ENCODE results near the gene NMT1.

The NMT1 gene

DNA sequence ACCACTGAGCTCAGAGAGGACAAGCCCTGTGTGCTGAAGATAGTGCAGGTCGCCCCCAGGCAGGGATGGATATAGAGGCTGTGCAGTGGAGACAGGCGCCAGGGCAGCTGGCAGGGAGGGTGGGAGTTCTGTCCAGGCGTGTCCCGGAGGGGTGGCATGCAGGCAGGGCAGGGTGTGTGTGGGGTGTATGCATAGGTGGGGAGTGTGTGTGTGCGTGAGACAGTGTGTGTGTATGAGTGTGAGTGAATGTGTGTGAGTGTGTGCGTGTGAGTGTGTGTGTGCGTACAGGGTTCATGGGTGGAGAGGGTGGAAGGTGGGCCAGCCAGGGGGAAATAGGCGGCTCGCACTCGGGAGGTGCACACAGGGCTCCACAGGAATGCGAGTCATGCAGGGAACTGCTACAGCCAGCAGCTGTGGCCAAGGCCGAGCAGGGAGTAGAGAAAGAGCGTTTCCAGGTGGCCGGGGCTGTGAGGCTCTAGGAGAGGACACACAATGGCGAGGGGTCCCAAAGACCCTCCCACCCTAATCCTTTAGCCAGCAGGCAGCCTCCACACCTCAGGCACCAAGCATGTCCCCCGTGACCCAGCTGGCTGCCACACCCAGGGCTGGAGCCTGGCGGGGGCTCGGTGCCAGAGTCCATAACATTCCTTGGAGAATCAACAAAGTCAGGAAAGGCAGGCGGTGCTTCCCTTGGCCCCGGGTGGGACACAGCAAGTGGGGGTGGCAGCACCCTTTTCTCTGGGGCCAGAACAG is 66.6 kb downstream of the NMT1 start (continued):
- TF ChIP-seq ZNF623 (tag by site-specific recombination; IDR thresholded peaks at IDR 0.05): no peak
- peak; percentile 100 for TF ChIP-seq KLF1 (tag by site-specific recombination; IDR thresholded peaks at IDR 0.05)
- no peak for TF ChIP-seq ZNF658 (tag by site-specific recombination; IDR thresholded peaks at IDR 0.05)
- TF ChIP-seq, protein P1, sequence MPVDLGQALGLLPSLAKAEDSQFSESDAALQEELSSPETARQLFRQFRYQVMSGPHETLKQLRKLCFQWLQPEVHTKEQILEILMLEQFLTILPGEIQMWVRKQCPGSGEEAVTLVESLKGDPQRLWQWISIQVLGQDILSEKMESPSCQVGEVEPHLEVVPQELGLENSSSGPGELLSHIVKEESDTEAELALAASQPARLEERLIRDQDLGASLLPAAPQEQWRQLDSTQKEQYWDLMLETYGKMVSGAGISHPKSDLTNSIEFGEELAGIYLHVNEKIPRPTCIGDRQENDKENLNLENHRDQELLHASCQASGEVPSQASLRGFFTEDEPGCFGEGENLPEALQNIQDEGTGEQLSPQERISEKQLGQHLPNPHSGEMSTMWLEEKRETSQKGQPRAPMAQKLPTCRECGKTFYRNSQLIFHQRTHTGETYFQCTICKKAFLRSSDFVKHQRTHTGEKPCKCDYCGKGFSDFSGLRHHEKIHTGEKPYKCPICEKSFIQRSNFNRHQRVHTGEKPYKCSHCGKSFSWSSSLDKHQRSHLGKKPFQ (tag by site-specific recombination; IDR thresholded peaks at IDR 0.05): peak; percentile 70; the same call in 1 of the 2 replicates
- no peak for TF ChIP-seq ZNF585B (tag by site-specific recombination; IDR thresholded peaks at IDR 0.05)
- TF ChIP-seq, protein P2, sequence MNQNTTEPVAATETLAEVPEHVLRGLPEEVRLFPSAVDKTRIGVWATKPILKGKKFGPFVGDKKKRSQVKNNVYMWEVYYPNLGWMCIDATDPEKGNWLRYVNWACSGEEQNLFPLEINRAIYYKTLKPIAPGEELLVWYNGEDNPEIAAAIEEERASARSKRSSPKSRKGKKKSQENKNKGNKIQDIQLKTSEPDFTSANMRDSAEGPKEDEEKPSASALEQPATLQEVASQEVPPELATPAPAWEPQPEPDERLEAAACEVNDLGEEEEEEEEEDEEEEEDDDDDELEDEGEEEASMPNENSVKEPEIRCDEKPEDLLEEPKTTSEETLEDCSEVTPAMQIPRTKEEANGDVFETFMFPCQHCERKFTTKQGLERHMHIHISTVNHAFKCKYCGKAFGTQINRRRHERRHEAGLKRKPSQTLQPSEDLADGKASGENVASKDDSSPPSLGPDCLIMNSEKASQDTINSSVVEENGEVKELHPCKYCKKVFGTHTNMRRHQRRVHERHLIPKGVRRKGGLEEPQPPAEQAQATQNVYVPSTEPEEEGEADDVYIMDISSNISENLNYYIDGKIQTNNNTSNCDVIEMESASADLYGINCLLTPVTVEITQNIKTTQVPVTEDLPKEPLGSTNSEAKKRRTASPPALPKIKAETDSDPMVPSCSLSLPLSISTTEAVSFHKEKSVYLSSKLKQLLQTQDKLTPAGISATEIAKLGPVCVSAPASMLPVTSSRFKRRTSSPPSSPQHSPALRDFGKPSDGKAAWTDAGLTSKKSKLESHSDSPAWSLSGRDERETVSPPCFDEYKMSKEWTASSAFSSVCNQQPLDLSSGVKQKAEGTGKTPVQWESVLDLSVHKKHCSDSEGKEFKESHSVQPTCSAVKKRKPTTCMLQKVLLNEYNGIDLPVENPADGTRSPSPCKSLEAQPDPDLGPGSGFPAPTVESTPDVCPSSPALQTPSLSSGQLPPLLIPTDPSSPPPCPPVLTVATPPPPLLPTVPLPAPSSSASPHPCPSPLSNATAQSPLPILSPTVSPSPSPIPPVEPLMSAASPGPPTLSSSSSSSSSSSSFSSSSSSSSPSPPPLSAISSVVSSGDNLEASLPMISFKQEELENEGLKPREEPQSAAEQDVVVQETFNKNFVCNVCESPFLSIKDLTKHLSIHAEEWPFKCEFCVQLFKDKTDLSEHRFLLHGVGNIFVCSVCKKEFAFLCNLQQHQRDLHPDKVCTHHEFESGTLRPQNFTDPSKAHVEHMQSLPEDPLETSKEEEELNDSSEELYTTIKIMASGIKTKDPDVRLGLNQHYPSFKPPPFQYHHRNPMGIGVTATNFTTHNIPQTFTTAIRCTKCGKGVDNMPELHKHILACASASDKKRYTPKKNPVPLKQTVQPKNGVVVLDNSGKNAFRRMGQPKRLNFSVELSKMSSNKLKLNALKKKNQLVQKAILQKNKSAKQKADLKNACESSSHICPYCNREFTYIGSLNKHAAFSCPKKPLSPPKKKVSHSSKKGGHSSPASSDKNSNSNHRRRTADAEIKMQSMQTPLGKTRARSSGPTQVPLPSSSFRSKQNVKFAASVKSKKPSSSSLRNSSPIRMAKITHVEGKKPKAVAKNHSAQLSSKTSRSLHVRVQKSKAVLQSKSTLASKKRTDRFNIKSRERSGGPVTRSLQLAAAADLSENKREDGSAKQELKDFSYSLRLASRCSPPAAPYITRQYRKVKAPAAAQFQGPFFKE (tag by site-specific recombination; IDR thresholded peaks at IDR 0.05; ENCODE audit: borderline replicate concordance): 0 out of 2 replicates have a peak, but pooled peaks have one; percentile 41
- TF ChIP-seq ZNF510 (tag by site-specific recombination; IDR thresholded peaks at IDR 0.05; ENCODE audit: insufficient replicate concordance): no peak
- peak; percentile 32; the same call in 1 of the 2 replicates for TF ChIP-seq ZNF548 (tag by site-specific recombination; IDR thresholded peaks at IDR 0.05)
- no peak for TF ChIP-seq ZNF660 (tag by site-specific recombination; IDR thresholded peaks at IDR 0.05)
- TF ChIP-seq ZNF423 (tag by site-specific recombination; IDR thresholded peaks at IDR 0.05): no peak
- no peak for TF ChIP-seq ZNF670 (tag by site-specific recombination; IDR thresholded peaks at IDR 0.05; ENCODE audit: low read depth)
- TF ChIP-seq, protein P3, sequence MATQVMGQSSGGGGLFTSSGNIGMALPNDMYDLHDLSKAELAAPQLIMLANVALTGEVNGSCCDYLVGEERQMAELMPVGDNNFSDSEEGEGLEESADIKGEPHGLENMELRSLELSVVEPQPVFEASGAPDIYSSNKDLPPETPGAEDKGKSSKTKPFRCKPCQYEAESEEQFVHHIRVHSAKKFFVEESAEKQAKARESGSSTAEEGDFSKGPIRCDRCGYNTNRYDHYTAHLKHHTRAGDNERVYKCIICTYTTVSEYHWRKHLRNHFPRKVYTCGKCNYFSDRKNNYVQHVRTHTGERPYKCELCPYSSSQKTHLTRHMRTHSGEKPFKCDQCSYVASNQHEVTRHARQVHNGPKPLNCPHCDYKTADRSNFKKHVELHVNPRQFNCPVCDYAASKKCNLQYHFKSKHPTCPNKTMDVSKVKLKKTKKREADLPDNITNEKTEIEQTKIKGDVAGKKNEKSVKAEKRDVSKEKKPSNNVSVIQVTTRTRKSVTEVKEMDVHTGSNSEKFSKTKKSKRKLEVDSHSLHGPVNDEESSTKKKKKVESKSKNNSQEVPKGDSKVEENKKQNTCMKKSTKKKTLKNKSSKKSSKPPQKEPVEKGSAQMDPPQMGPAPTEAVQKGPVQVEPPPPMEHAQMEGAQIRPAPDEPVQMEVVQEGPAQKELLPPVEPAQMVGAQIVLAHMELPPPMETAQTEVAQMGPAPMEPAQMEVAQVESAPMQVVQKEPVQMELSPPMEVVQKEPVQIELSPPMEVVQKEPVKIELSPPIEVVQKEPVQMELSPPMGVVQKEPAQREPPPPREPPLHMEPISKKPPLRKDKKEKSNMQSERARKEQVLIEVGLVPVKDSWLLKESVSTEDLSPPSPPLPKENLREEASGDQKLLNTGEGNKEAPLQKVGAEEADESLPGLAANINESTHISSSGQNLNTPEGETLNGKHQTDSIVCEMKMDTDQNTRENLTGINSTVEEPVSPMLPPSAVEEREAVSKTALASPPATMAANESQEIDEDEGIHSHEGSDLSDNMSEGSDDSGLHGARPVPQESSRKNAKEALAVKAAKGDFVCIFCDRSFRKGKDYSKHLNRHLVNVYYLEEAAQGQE (tag by site-specific recombination; IDR thresholded peaks at IDR 0.05): no peak
- peak; percentile 100 for TF ChIP-seq ZFHX2 (tag by site-specific recombination; conservative IDR thresholded peaks at IDR 0.05)
- 0 out of 2 replicates have a peak, but pooled peaks have one; percentile 35 for TF ChIP-seq ZNF157 (tag by site-specific recombination; IDR thresholded peaks at IDR 0.05)
- no peak; the same call in 1 of the 2 replicates for TF ChIP-seq KLF8 (tag by site-specific recombination; IDR thresholded peaks at IDR 0.05)
- no peak for TF ChIP-seq ZNF768 (tag by site-specific recombination; IDR thresholded peaks at IDR 0.05)
- no peak for TF ChIP-seq HOXC10 (CRISPR knock-in tag; IDR thresholded peaks at IDR 0.05)
- no peak for TF ChIP-seq ZNF23 (tag by site-specific recombination; IDR thresholded peaks at IDR 0.05; ENCODE audit: borderline replicate concordance)
- no peak for TF ChIP-seq ZNF558 (tag by site-specific recombination; IDR thresholded peaks at IDR 0.05)
- no peak for TF ChIP-seq ZNF48 (tag by site-specific recombination; IDR thresholded peaks at IDR 0.05)
- no peak for TF ChIP-seq ZNF221 (tag by site-specific recombination; IDR thresholded peaks at IDR 0.05; ENCODE audit: borderline replicate concordance)
- TF ChIP-seq, protein P4, sequence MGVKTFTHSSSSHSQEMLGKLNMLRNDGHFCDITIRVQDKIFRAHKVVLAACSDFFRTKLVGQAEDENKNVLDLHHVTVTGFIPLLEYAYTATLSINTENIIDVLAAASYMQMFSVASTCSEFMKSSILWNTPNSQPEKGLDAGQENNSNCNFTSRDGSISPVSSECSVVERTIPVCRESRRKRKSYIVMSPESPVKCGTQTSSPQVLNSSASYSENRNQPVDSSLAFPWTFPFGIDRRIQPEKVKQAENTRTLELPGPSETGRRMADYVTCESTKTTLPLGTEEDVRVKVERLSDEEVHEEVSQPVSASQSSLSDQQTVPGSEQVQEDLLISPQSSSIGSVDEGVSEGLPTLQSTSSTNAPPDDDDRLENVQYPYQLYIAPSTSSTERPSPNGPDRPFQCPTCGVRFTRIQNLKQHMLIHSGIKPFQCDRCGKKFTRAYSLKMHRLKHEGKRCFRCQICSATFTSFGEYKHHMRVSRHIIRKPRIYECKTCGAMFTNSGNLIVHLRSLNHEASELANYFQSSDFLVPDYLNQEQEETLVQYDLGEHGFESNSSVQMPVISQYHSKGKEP (tag by site-specific recombination; IDR thresholded peaks at IDR 0.05): no peak
- TF ChIP-seq ZNF155 (tag by site-specific recombination; IDR thresholded peaks at IDR 0.05): no peak

Measured in HEK293 (cell line).